Embryonic facial prominence (tissue), 1 donor: Measurements from ENCODE around the gene INTS7.

ENCODE experiments used
- DNase-seq: peaks from one replicate; pipeline ENCODE4 v3.0.0-alpha.2; 2016; ENCODE audit errors: extremely low spot score

Gene INTS7

DNA sequence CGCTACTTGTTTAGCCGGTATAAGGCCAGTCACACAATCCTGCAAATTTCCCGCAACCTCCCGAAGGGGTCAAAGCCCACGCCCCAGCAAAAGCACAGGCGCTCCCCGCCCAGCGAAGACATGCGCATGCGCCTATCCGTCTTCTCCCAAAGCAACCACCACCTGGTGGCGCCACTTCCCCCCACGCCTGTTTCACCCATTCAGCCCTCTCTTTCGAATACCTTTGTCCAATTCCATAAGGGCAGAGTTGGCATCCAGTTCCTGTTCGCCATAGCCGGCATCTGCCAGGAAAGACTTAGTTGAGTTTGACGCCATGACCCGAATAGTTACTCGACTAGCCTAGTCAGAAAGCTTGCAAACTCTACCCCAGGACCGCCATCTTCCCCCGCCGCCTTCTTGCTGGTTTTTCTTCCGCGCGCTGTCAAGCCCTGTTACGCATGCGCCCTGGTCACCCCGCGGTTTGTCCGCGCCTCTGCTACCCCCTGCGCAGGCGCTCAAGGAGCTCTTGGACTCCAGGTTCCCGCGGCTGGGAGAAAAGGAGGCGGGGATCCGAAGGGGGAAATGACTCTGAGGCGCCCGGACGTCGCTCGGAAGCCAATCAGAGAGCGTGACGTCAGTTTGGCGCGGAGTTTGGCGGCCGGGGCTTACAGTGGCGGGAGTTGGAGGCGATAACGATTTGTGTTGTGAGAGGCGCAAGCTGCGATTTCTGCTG, at the start of gene INTS7, which contains the start of gene DTL:
TSS of gene INTS7 (minus strand) at position 435 of the 712 bp plus-strand sequence. CDS start at position 315, 120 bp downstream.
TSS of gene DTL (plus strand) at position 626 of the 712 bp plus-strand sequence. CDS start 143 bp downstream, outside the sequence.
- DNase-seq: peak; percentile 99

GRCh38 chr1:212082765-212083406, 47.5 kb upstream of the INTS7 start:
- no peak for DNase-seq

DNA sequence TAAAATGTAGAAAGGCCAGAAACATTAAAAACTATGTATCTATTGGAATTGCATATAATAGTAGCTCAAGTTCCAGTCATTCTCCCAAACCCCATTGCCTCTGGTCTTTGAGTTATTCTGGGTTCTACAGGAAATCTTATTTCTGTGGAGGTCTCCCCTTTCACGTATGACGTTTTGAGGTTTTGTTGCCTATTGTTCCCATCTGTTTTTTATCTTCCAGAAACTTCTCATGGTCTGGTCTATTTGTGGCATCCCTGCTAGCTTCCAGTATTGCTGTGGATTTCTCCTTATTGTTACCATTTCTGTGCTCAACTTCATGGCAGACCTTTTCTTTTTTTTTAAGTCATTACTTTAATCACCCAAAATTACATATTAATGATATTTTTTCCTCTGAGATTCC, 43.5 kb upstream of the INTS7 start:
- no peak for DNase-seq

DNA sequence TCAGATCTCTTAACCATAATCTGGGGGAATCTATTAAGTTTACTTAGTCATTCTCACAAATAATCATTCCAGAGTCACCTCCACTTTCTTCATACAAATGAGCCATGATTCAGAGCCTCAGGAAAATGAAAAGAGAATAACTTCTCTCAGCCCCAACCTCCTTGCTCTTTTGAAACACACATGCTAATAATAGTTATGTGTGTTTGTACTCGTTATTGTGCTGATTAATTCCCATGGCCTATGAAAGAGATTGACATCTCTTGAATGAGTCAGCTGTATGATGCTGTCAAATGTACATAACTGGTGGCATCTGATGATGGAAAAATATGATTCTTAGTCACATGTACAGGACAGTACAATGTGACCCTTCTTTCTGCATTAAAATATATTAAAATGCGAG, 41.7 kb upstream of the INTS7 start:
- DNase-seq: no peak

- DNase-seq: no peak
Observed at GRCh38 chr1:212074856-212075255, 39.5 kb upstream of the INTS7 start.

GRCh38 chr1:212074313-212074712, 39.0 kb upstream of the INTS7 start:
- DNase-seq: no peak

GRCh38 chr1:212073490-212073889, 38.1 kb upstream of the INTS7 start:
- DNase-seq: no peak

GRCh38 chr1:212072047-212072446, 36.7 kb upstream of the INTS7 start:
- no peak for DNase-seq

DNA sequence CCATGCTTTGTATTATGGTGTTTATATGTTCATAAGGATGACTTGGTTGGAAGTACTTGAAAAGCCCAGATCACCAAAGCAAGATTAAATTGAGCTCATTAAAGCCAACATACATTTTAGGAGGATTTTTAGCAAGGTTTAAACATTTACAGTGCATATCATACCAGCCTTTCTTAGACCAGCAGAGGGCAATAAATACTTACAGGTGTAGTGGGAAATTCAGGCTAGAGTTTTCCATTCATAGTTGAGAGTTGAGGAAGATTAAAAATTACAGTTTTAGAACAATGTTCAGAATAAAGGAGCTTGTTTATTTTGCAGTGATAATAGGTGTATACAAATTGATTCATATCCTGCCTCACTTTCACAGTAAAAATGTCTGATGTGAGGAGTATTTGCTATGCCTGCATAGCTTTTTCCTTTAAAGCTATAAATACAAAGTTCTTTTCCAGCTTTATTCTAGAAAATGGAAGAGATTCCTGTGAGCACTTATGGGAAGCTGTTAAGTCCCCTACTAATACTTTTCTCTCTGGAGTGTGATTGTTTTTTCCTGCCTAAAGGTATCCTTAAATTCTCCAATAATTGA, 35.5 kb upstream of the INTS7 start:
- DNase-seq: peak; percentile 46

- no peak for DNase-seq
Observed at GRCh38 chr1:212067787-212068186, 32.4 kb upstream of the INTS7 start.

DNA sequence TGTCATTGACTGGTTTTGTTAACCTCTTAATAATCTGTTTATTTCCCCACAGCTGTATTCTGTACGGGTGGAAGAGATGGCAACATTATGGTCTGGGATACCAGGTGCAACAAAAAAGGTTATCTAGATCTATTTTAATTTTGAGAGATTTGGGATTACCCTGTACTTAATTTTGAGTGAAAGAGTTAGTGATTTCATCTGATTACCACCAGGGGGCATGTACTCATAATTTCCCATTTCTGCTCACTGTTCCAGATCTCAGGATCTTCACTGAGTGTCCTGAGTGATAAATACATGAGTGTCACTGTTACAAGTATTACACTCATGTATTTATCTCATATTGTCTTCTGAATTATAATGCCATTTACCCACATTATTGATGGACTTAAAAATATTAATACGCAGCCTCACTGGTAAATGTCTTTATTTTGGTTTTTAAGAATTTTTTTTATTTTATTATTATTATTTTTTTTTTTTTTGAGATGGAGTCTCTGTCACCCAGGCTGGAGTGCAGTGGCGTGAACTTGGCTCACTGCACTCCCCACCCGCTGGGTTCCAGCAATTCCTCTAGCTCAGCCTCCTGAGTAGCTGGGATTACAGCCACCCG, 27.6 kb upstream of the INTS7 start:
- DNase-seq: no peak

- DNase-seq: no peak
Observed at GRCh38 chr1:212060632-212061472, 25.5 kb upstream of the INTS7 start.

GRCh38 chr1:212055333-212055732, 20.0 kb upstream of the INTS7 start:
- no peak for DNase-seq

- DNase-seq: no peak
Observed at GRCh38 chr1:212053993-212054392, 18.6 kb upstream of the INTS7 start.

DNA sequence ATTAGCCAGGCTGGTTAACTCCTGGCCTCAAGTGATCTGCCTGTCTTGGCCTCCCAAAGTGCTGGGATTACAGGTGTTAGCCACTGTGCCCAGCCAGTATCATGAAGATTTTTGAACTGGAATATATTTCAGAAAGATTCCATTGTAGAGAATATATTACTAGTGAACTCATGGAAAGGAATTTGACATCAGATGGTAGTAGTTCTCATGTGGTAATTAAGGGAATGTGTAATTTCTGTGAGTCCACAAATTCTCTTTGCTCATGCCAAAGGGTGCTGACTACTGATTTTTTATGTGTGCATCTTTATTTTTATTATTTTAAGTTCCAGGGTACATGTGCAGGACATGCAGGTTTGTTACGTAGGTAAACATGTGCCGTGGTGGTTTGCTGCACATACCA, 10.6 kb upstream of the INTS7 start:
- DNase-seq: no peak

- DNase-seq: no peak
Observed at GRCh38 chr1:212044851-212045250, 9.5 kb upstream of the INTS7 start.

GRCh38 chr1:212042436-212042835, 7.1 kb upstream of the INTS7 start:
- no peak for DNase-seq

- DNase-seq: no peak
Observed at GRCh38 chr1:212040629-212041412, 5.5 kb upstream of the INTS7 start.

DNA sequence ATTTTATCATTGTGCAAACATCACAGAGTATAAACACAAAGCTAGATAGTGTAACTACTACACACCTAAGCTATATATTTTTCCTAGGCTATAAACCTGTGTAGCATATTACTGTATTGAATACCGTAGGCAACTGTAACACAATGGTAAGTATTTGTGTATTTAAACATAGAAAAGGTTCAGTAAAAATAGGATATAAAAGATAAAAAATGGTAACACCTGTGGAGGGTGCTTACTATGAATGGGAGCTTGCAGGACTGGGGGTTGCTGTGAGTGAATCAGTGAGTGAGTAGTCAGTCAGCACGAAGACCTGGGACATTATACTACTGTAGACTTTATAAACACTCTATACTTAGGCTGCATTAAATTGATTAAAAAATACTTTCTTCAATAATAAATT, 4.3 kb upstream of the INTS7 start:
- no peak for DNase-seq

GRCh38 chr1:212037900-212038299, 2.5 kb upstream of the INTS7 start:
- DNase-seq: no peak
